Transverse colon (tissue), 4 donors: ENCODE measurements around the gene SEMA4A. TPM values are rescaled to one million over a fixed set of nuclear protein-coding genes. Genes with fewer than 3 reads are reported as not detected.
A peak's percentile ranks its signal among the peaks of the same experiment; 100 is the strongest.

Source experiments
- DNase-seq: peaks from one replicate; pipeline ENCODE4 v3.0.0-alpha.2; 2019
- H3K27ac ChIP-seq, 4 donors: fragments of 200-600 bp; sonication (generic); 2 replicates each; pipeline ENCODE4 v1.5.1; 2016 to 2018; ENCODE audit warnings: inconsistent platforms in 4 of 4
- H3K27me3 ChIP-seq: fragments of 200-600 bp; sonication (generic); 2 replicates; pipeline ENCODE4 v1.5.1; 2017; ENCODE audit warnings: inconsistent platforms
- H3K36me3 ChIP-seq, 4 donors: fragments of 200-600 bp; sonication (generic); 2 replicates each; pipeline ENCODE4 v1.5.1; 2017 to 2019; ENCODE audit warnings: inconsistent platforms in 4 of 4
- H3K4me1 ChIP-seq, 4 donors: fragments of 200-600 bp; sonication (generic); 2 replicates each; pipeline ENCODE4 v1.5.1; 2017 to 2020; ENCODE audit warnings: inconsistent platforms in 4 of 4
- H3K4me3 ChIP-seq, 4 donors: fragments of 200-600 bp; sonication (generic); 1 replicate in 1 of 4; 2 replicates in 3 of 4; pipeline versions ENCODE4 v1.5.1 to v1.6.1; 2017 to 2019; ENCODE audit warnings: inconsistent platforms in 4 of 4
- H3K9me3 ChIP-seq, 2 donors: fragments of 200-600 bp; sonication (generic); 2 replicates each; pipeline ENCODE4 v1.5.1; 2017 to 2019; ENCODE audit warnings: inconsistent platforms in 2 of 2
- CTCF ChIP-seq, 5 experiments: fragments of 200-600 bp in 3 of 5; fragments of 450-650 bp in 2 of 5; sonication (generic) in 3 of 5; IDR thresholded peaks; 1 replicate in 2 of 5; 2 replicates in 3 of 5; pipeline ENCODE4 v1.5.1; 2016 to 2017; ENCODE audit warnings: antibody characterized with exemption in 5 of 5, inconsistent platforms in 3 of 5, mild to moderate bottlenecking in 2 of 5, moderate library complexity in 1 of 5
- EP300 ChIP-seq: sonication (generic); formaldehyde crosslinking; IDR thresholded peaks from one replicate; pipeline ENCODE4 v1.6.1; 2017; ENCODE audit warnings: antibody characterized with exemption, low read depth
- POLR2A ChIP-seq: fragments of 450-650 bp; IDR thresholded peaks from one replicate; pipeline ENCODE4 v1.6.1; 2016; ENCODE audit warnings: antibody characterized with exemption, mild to moderate bottlenecking, moderate library complexity
- POLR2AphosphoS5 ChIP-seq, 3 donors: sonication (generic); formaldehyde crosslinking; IDR thresholded peaks; one replicate each; pipeline ENCODE4 v1.6.1; 2016; ENCODE audit warnings: antibody characterized with exemption in 3 of 3
- WGBS, 2 donors: methylation state at CpG; one replicate each; pipeline ENCODE4 v1.1.5; 2018; ENCODE audit warnings: low coverage in 1 of 2; 5-methylcytosine and 5-hydroxymethylcytosine counted together
- in situ Hi-C, 4 donors: fragments of 200-750 bp; cut with MboI; loops; one replicate each; pipeline versions ENCODE4 v1.15.0 to v1.15.1; 2017; ENCODE audit warnings: low sequenced_read_pairs in 3 of 4, low pct_ligation_motif_present in 1 of 4, low pct_unique_long_range_greater_than_20kb in 1 of 4
- intact Hi-C: fragments of 100-400 bp; cut with DNase I; formaldehyde crosslinking; loops from one replicate; pipeline ENCODE4 v1.15.1; 2023; ENCODE audit warnings: low total_unique reads
- total RNA-seq, 4 donors: library from RNA; depleted of rRNA; stranded (reverse); fragments of >200 nt; gene quantifications; one replicate each; pipeline ENCODE4 v1.1.0, GENCODE V29; 2016

SEMA4A gene
- total RNA-seq, 4 donors from 2014 or later, result 2.6 to 6.0 (median 4.8) TPM; not detected in 1

GRCh38 chr1:156121457-156121856, 31.9 kb upstream of the SEMA4A start:
- intact Hi-C loops, result no loop called here
- WGBS, 2 donors, result 62% methylated on average over 4 of the region's 4 CpGs; no CpG with 5 or more reads in 1 of the 2 donors
- TF ChIP-seq EP300 (no peak), POLR2AphosphoS5 (IDR thresholded peaks at IDR 0.05) (no peak), POLR2A (no peak), CTCF (IDR thresholded peaks at IDR 0.05) (no peak)
- no peaks in the 10 kb centered on the region for H3K9me3 ChIP-seq
- in situ Hi-C loops, result no loop called here
- H3K36me3 ChIP-seq, result no peaks in the 10 kb centered on the region
- H3K4me3 ChIP-seq, result peak overlapping the region in 1 of 4 donors; percentile 37
- peaks cover 70 to 100% (median 98%) of the 10 kb centered on the region in 4 donors for H3K4me1 ChIP-seq
- peak overlapping the region; percentile 96 to 100 (median 98) for H3K27ac ChIP-seq
- H3K27me3 ChIP-seq, result no peaks in the 10 kb centered on the region
- DNase-seq, result no peak

- H3K27ac ChIP-seq, result peak overlapping the region; percentile 96 to 100 (median 98)
- H3K36me3 ChIP-seq, result no peaks in the 10 kb centered on the region
- 17 to 41% methylated on average over 2 to 4 of the region's 4 CpGs for WGBS, 2 donors
- DNase-seq, result no peak
- H3K4me3 ChIP-seq, result peak overlapping the region in 3 of 4 donors; percentile 6 to 37 (median 10)
- in situ Hi-C loops (no loop called here), intact Hi-C loops (loop anchor here (2.0 kb wide), 1 partner anchor 17 kb away; no protein-coding TSS in a partner anchor)
- TF ChIP-seq POLR2AphosphoS5 (IDR thresholded peaks at IDR 0.05), result no peak
- no peak for TF ChIP-seq CTCF (IDR thresholded peaks at IDR 0.05)
- no peak for TF ChIP-seq POLR2A
- TF ChIP-seq EP300, result no peak
- no peaks in the 10 kb centered on the region for H3K27me3 ChIP-seq
- no peaks in the 10 kb centered on the region for H3K9me3 ChIP-seq
- H3K4me1 ChIP-seq, result peaks cover 77 to 100% (median 99%) of the 10 kb centered on the region in 4 donors
Measured at GRCh38 chr1:156122086-156122485, 31.3 kb upstream of the SEMA4A start.

- TF ChIP-seq CTCF (IDR thresholded peaks at IDR 0.05) (no peak), POLR2A (peak; percentile 67), POLR2AphosphoS5 (IDR thresholded peaks at IDR 0.05) (peak in 2 of 3 donors; percentile 29 to 66)
- DNase-seq, result peak; percentile 79
- no peaks in the 10 kb centered on the region for H3K36me3 ChIP-seq
- H3K4me3 ChIP-seq, result peak overlapping the region in 3 of 4 donors; percentile 6 to 37 (median 10)
- H3K9me3 ChIP-seq, result no peaks in the 10 kb centered on the region
- intact Hi-C loops, result loop anchor here (2.0 kb wide), 1 partner anchor 18 kb away; no protein-coding TSS in a partner anchor
- WGBS, 2 donors, result 20 to 21% methylated on average over 3 to 14 of the region's 14 CpGs
- H3K27me3 ChIP-seq, result no peaks in the 10 kb centered on the region
- in situ Hi-C loops, result no loop called here
- H3K4me1 ChIP-seq, result peaks cover 80 to 100% (median 98%) of the 10 kb centered on the region in 4 donors
- H3K27ac ChIP-seq, result peak overlapping the region; percentile 96 to 100 (median 98)
Measured at GRCh38 chr1:156122519-156123355, 30.6 kb upstream of the SEMA4A start.

GRCh38 chr1:156123356-156124196, 29.8 kb upstream of the SEMA4A start:
- Histone ChIP-seq H3K4me3 (peak overlapping the region in 3 of 4 donors; percentile 6 to 37 (median 10)), H3K36me3 (no peaks in the 10 kb centered on the region), H3K4me1 (peaks cover 89 to 100% (median 98%) of the 10 kb centered on the region in 4 donors), H3K9me3 (no peaks in the 10 kb centered on the region), H3K27ac (peak overlapping the region; percentile 96 to 100 (median 98)), H3K27me3 (no peaks in the 10 kb centered on the region)
- peak; percentile 95 for DNase-seq
- WGBS, 2 donors, result 0 to 13% methylated on average over 1 to 14 of the region's 14 CpGs
- in situ Hi-C loops, result no loop called here
- TF ChIP-seq POLR2AphosphoS5 (IDR thresholded peaks at IDR 0.05), result peak; percentile 85 to 90 (median 89)
- TF ChIP-seq POLR2A, result peak; percentile 48
- TF ChIP-seq CTCF (IDR thresholded peaks at IDR 0.05), result peak in 4 of 5 experiments; percentile 22 to 28 (median 24)
- TF ChIP-seq EP300, result peak; percentile 64
- intact Hi-C loops, result loop anchor here (2.0 kb wide), 1 partner anchor 19 kb away; no protein-coding TSS in a partner anchor
